ENCODE measurements around the gene VAV3.

- TF ChIP-seq CTCF (optimal IDR thresholded peaks at IDR 0.05 in 1 of 3, IDR thresholded peaks at IDR 0.05 in 1 of 3, conservative IDR thresholded peaks at IDR 0.05 in 1 of 3; ENCODE audit: extremely low read depth in 1 of 3, insufficient read depth in 2 of 3, low read length in 3 of 3) (no peak), EZH2 (IDR thresholded peaks at IDR 0.05; ENCODE audit: low read length) (no peak)
These were observed 439.0 kb downstream of the VAV3 start for GRCh38 chr1:107525961-107526360.
